Ascending aorta (tissue), 2 donors: ENCODE measurements around the gene NCOA3. TPM values are rescaled to one million over a fixed set of nuclear protein-coding genes. Genes with fewer than 3 reads are reported as not detected.

Source experiments
- DNase-seq, 2 donors: peaks; one replicate each; pipeline ENCODE4 v3.0.0-alpha.2; 2019; ENCODE audit warnings: low spot score in 2 of 2
- H3K27ac ChIP-seq, 2 donors: fragments of 200-600 bp; sonication (generic); one replicate each; pipeline ENCODE4 v1.5.1; 2016 to 2017; ENCODE audit warnings: mild to moderate bottlenecking in 1 of 2
- H3K27me3 ChIP-seq: fragments of 200-600 bp; sonication (generic); one replicate; pipeline ENCODE4 v1.5.1; 2017
- H3K36me3 ChIP-seq, 2 donors: fragments of 200-600 bp; sonication (generic); one replicate each; pipeline ENCODE4 v1.5.1; 2016
- H3K4me1 ChIP-seq, 2 donors: fragments of 200-600 bp; sonication (generic); one replicate each; pipeline ENCODE4 v1.5.1; 2016 to 2017; ENCODE audit warnings: mild to moderate bottlenecking in 1 of 2
- H3K4me3 ChIP-seq, 2 donors: fragments of 200-600 bp; sonication (generic); one replicate each; pipeline ENCODE4 v1.5.1; 2016 to 2017; ENCODE audit warnings: mild to moderate bottlenecking in 1 of 2
- H3K9me3 ChIP-seq, 2 donors: fragments of 200-600 bp; sonication (generic); one replicate each; pipeline ENCODE4 v1.5.1; 2016
- intact Hi-C: fragments of 100-400 bp; cut with DNase I; formaldehyde crosslinking; loops from one replicate; pipeline ENCODE4 v1.15.1; 2023
- total RNA-seq: library from RNA; depleted of rRNA; stranded (reverse); fragments of >200 nt; gene quantifications from one replicate; pipeline ENCODE4 v1.1.0, GENCODE V29; 2016
- TF ChIP-seq, protein P1 (sequence below), 3 experiments: fragments of 200-600 bp in 2 of 3; fragments of 450-650 bp in 1 of 3; sonication (generic) in 2 of 3; IDR thresholded peaks; one replicate each; pipeline ENCODE4 v1.5.1; 2016 to 2019; ENCODE audit warnings: antibody characterized with exemption in 3 of 3, mild to moderate bottlenecking in 1 of 3, moderate library complexity in 1 of 3

NCOA3 gene
- total RNA-seq, 1 donor from 2014 or later, result 26.3 TPM

DNA sequence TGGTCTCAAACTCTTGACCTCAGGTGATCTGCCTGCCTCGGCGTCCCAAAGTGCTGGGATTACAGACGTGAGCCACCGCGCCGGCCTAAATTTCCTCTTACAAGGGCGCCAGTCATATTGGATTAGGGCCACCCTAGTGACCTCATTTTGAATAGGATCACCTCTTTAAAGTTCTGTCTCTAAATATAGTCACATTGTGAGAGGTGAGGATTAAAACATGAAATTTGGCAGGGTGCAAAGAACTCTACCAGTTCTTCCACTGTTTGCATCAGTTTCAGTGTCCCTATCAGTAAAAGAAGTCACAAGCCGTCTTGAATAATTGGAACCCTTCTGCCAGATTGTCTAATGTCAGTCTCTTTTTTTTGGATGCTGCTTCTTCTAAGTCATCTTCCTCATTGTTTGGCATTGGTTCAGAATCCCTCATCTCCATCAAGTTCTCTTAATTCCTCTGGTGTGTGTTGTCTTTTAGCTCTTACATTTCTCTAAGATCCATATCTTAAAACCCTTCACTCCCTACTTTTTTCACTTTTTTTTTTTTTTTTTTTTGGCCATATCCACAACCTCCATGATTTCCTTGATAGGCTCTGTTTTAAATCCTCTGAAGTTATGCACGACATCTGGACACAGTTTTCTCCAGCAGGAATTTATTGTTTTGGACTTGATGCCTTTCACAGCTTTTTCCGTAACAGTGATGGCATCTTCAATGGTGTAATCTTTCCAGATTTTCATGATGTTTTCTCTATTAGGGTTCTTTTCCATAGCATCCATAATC, 56.8 kb downstream of the NCOA3 start:
- intact Hi-C loops, result no loop called here
- no peaks in the 10 kb centered on the region for H3K36me3 ChIP-seq
- H3K27me3 ChIP-seq, result no peaks in the 10 kb centered on the region
- no peak for DNase-seq
- no peaks in the 10 kb centered on the region for H3K9me3 ChIP-seq
- H3K4me3 ChIP-seq, result no peak overlapping the region
- peak overlapping the region in 1 of 2 donors; percentile 52 for H3K27ac ChIP-seq
- peaks cover 0 to 12% of the 10 kb centered on the region in 2 donors for H3K4me1 ChIP-seq
- TF ChIP-seq, protein P1, sequence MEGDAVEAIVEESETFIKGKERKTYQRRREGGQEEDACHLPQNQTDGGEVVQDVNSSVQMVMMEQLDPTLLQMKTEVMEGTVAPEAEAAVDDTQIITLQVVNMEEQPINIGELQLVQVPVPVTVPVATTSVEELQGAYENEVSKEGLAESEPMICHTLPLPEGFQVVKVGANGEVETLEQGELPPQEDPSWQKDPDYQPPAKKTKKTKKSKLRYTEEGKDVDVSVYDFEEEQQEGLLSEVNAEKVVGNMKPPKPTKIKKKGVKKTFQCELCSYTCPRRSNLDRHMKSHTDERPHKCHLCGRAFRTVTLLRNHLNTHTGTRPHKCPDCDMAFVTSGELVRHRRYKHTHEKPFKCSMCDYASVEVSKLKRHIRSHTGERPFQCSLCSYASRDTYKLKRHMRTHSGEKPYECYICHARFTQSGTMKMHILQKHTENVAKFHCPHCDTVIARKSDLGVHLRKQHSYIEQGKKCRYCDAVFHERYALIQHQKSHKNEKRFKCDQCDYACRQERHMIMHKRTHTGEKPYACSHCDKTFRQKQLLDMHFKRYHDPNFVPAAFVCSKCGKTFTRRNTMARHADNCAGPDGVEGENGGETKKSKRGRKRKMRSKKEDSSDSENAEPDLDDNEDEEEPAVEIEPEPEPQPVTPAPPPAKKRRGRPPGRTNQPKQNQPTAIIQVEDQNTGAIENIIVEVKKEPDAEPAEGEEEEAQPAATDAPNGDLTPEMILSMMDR (IDR thresholded peaks at IDR 0.05), result no peak

DNA sequence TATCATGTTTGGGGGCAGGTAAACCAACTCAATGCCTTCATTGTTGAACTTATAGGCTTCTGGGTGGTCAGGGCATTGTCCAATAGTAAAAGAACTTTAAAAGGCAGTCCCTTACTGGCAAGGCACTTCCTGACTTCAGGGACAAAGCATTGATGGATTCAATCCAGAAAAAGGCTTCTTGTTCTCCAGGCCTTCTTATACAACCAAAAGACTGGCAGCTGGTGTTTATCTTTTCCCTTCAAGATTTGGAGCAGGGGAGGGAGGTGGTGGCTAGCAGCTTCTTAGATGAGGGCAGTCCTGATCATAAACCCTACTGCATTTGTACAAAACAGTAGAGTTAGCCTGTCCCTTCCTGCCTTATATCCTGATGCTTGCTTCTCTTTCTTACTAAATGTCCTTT, 57.5 kb downstream of the NCOA3 start:
- intact Hi-C loops, result no loop called here

DNA sequence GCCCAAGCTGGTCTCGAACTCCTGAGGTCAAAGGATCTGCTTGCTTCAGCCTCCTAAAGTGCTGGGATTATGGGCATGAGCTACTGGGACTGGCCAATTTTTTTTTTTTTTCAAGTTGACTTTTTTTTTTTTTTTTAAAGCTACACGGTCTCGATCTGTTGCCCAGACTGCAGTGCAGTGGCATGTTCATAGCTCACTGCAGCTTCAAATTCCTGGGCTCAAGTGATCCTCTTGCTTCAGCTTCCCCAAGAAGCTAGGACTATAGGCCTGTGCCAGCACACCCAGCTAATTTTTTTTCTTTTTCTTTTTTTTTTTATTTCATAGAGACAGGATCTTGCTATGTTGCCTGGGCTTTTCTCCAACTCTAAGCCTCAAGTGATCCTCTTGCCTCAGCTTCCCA, 59.5 kb downstream of the NCOA3 start:
- intact Hi-C loops, result no loop called here
- H3K4me3 ChIP-seq, result no peak overlapping the region
- peaks cover 0 to 24% of the 10 kb centered on the region in 2 donors for H3K4me1 ChIP-seq

More for the DNA sequence above, 57.5 kb downstream of the NCOA3 start:
- H3K27me3 ChIP-seq, result no peaks in the 10 kb centered on the region
- H3K27ac ChIP-seq, result peak overlapping the region in 1 of 2 donors; percentile 52
- TF ChIP-seq, protein P1 (IDR thresholded peaks at IDR 0.05), result no peak
- H3K4me3 ChIP-seq, result no peak overlapping the region
- no peaks in the 10 kb centered on the region for H3K9me3 ChIP-seq
- DNase-seq, result no peak
- no peaks in the 10 kb centered on the region for H3K36me3 ChIP-seq
- peaks cover 0 to 12% of the 10 kb centered on the region in 2 donors for H3K4me1 ChIP-seq

DNA sequence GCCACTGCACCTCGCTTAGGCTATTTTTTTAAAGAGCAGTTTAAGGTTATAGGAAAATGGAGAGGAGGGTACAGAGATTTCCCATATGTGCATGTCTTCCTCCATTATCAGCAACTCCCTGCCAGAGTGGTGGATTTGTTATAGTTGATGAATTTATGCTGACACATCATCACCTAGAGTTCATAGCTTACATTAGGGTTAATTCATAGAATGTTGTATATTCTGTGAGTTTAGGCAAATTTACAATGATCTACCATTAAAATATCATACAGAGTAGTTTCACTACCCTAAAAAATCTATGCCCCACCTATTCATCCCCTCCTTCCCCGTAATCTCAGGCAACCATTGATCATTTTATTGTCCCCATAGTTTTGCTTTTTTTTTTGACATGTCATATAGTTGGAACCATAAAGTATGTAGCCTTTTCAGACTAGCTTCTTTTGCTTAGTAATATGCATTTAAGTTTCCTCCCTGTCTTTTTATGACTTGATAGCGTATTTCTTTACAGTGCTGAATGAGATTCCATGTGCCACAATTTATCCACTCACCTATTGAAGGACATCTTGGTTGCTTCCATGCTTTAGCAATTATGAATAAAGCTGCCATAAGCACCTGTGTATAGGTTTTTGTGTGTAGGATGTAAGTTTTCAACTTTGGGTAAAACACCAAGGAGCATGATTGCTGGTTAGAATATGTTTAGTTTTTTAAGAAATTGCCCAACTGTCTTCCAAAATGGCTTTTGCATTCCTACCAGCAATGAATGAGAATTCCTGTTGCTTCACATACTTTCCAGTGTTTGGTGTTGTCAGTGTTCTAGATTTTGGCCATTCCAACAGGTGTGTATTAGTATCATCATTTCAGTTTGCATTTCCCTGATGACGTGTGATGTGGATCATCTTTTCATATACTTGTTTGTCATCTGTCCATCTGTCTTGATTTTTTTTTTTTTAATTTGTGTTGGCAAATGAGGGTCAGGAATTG, 60.2 kb downstream of the NCOA3 start:
- no peak for DNase-seq
- Histone ChIP-seq H3K36me3 (no peaks in the 10 kb centered on the region), H3K4me1 (peaks cover 0 to 28% of the 10 kb centered on the region in 2 donors), H3K9me3 (no peaks in the 10 kb centered on the region), H3K27ac (no peak overlapping the region), H3K4me3 (no peak overlapping the region), H3K27me3 (no peaks in the 10 kb centered on the region)
- TF ChIP-seq, protein P1 (IDR thresholded peaks at IDR 0.05), result no peak
- intact Hi-C loops, result no loop called here

More for the DNA sequence above, 59.5 kb downstream of the NCOA3 start:
- no peak overlapping the region for H3K27ac ChIP-seq
- H3K36me3 ChIP-seq, result no peaks in the 10 kb centered on the region
- no peaks in the 10 kb centered on the region for H3K9me3 ChIP-seq
- no peak for DNase-seq
- H3K27me3 ChIP-seq, result no peaks in the 10 kb centered on the region
- TF ChIP-seq, protein P1 (IDR thresholded peaks at IDR 0.05), result no peak

DNA sequence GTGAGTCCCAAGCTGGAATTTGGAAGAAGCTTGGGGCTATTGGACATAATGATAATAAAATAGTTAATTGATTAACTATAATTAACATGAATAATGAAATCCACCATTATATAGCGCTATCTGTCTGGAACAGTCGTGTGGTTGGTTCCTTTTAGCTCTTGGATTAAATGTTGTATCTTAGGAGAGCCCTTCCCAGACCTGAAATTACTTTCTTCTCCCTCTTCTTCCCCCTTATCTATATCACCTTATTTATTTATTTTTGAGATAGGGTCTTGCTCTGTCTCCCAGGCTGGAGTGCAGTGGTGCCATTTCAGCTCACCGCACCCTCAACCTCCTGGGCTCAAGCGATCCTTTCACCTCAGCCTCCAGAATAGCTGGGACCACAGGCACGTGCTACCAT, 64.6 kb downstream of the NCOA3 start:
- Histone ChIP-seq H3K4me3 (no peak overlapping the region), H3K36me3 (peaks cover 0 to 3% of the 10 kb centered on the region in 2 donors), H3K4me1 (peaks cover 0 to 33% of the 10 kb centered on the region in 2 donors), H3K9me3 (peaks cover under 1 to 7% of the 10 kb centered on the region in 2 donors), H3K27me3 (no peaks in the 10 kb centered on the region), H3K27ac (no peak overlapping the region)
- TF ChIP-seq, protein P1 (IDR thresholded peaks at IDR 0.05), result no peak
- DNase-seq, result no peak
- intact Hi-C loops, result no loop called here
